ENCODE measurements around the gene ZNF235.
"Not testable (repeated sequence)": the region's sequence is repeated elsewhere in the genome, so short reads cannot be mapped to it uniquely, and the experiment has no call there.

The ZNF235 gene

DNA sequence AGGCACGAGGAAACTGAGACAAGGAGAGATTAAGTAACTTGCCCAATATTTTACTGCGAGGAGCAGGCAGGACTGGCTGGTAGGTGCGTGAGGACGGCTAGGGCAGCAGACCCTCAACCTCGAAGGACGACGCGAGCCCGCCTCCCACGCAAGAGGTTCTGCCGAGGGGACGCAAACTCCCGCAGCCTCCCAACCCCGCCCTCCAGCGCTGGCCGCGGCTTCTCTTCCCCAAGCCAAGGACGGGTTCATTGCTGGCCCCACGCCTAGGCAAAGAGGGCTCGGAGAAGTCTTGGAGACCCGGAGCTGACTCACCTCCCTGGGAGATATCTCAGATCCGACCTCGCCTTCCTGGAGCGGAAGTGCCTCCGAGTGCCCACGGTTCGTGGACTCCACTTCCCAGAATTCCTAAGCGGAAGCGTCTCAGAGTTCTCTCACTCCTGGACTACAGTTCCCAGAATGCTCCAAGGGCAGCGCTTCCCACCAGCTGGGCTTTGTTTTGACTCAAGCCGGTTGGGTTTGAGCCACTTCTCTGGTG, at the start of gene ZNF235:
Gene ZNF235 (minus strand): TSS at position 367 of the 535 bp plus-strand sequence. CDS start 1,621 bp downstream, outside the sequence.
- DNase-seq = peak; percentile 75 to 94 (median 91)

DNA sequence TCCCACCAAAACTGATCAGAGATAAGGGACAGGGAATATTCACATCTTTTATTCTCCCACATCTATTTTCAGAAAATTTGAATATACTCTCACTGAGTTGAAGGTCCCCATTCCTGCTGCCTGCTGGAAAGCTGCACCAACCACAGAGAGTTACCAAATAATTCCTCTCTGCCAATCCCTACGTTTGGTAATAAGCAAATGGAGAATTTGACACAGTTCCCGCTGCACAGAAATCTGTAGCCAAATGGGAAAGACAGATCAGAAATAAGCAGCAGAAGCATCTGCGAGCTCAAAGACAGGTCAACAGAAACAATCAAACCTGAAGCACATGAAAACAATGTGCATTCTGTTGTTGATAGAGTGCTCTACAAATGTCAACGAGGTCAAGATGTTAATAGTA, 41.7 kb upstream of the ZNF235 start:
- no peak for DNase-seq

DNA sequence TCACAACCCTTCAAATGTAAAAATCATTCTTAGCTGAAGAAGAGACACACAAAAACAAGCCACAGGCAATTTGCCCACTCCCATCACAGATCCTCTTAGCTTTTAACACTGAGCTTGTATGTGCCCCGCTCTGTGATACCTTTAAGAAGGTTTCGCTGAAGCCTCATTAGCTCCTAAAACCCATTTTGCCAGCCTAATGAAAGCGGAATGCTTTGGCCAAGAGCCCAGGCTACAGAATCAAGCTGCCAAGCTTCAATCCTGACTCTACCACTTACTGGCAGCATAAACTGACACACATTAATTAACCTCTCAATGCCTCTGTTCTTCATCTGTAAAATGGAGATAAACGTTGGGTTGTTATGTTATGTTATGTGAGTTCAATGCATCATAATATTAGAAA, 41.1 kb upstream of the ZNF235 start:
- no peak for DNase-seq

DNA sequence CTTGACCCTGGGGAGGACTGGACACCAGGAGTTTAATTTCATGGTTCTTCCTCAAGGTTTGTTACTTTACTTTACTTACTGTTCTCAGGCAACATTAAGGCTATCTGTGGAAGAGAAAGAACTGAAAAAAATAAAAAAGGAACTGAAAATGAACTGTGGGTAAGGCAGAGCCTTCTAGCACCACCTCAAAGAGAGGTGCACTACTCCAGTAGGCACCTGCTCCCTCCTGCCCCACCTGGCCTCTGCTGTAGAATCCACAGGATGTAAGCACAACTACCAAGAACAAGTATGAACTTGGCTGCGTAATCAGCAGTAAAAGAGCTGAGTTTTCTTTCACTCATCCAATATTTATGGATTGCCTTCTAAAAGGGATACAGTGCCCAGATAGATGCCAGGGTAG, 39.4 kb upstream of the ZNF235 start:
- DNase-seq = no peak

DNA sequence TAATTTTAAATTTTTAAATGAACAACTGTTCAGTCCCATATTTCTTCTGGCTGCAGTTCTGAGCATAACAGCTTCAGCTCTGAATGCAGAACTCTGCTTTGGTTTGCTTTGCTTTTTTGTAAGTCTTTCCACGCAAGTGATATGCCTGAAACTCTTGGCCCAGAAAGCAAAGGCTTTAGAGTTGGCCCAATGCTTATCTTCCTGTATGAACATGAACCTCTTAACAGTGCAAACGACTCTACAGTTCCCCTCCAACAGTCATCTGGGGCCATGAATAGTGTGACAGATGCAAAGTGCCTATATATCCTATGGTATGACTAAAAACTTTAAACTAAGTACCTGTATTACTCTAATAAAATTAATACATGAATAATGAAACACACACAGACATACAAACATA, 37.0 kb upstream of the ZNF235 start:
- DNase-seq = no peak

DNA sequence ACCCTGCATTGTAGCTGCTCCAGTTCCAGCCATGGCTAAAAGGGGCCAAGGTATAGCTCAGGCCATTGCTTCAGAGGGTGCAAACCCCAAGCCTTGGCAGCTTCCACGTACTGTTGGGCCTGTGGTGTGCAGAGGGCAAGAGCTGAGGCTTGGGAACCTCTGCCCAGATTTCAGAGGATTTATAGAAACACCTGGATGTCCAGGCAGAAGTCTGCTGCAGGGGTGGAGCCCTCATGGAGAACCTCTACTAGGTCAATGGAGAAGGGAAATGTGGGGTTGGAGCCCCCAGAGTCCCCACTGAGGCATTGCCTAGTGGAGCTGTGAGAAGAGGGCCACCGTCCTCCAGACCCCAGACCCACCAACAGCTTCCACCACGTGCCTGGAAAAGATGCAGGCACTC, 29.8 kb upstream of the ZNF235 start:
- DNase-seq = not testable (repeated sequence)

DNA sequence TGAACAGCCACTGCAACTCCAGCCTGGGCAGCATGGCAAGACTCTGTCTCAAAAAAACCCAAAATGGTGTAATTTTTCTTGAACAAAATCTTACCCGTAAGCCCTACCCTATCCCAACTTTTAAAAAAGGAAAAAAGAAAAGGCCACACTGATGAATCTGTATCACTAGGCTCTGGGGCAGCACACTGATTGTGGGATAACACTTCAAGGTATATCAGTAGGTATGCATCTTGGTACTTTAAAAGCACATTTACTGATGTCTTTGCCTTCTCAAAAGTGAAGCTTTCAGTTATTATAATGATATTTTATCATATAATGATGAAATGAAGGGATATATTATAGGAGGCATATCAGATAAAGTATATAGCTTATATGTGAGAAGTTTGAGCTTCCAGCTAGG, 27.3 kb upstream of the ZNF235 start:
- DNase-seq = no peak

DNA sequence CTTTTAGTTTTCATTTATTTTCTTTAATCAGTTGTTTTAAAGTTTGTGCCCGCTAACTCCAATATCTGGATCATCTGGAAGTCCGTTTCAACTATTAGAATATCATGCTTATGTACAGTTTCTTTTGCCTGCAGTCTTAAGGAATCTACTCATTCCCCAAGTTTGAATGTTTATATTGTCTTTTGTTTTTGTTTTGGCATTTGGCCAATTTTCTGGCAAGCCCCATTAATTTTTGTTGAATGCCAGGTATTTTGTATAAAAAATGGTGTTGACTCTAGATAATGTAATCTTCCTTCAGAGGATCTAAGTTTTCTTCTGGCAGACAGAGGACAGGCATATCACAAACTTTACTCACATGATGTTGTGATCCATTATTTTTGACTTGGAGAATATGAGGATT, 11.1 kb upstream of the ZNF235 start:
- no peak for DNase-seq

DNA sequence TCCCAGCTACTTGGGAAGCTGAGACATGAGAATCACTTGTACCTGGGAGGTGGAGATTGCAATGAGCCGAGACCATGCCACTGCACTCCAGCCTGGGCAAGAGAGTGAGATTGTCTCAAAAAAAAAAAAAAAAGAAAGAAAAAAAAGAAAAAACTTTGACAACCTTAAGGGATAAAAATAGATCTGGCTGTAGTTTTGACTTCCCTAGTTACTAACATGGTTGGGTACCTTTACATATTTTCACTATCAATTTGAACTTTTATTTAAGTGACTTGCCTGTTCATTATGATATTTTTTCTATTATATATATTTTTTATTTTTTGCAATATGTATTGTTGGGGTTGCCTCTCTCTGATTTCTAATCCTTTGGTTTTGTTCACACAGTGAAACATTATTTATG, 8.4 kb upstream of the ZNF235 start:
- DNase-seq = no peak

DNA sequence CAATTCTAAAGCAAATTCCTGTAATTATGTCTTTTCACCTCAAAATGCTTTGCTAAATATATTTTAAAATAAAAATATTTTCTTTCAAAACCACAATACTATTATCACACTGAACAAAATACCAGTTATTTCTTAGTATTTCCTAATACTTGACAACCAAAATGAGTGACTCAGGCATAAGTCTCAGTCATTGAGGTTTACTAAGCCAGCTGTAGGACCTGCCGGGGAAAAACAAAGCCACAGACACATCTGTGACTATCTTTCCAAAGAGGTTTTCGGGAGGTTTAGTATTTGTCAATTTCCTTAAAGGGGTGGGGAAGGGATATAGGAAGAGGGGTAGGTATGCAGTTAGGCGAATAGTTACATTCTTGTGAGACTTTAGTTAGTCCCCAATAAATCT, 3.2 kb upstream of the ZNF235 start:
- no peak for DNase-seq

DNA sequence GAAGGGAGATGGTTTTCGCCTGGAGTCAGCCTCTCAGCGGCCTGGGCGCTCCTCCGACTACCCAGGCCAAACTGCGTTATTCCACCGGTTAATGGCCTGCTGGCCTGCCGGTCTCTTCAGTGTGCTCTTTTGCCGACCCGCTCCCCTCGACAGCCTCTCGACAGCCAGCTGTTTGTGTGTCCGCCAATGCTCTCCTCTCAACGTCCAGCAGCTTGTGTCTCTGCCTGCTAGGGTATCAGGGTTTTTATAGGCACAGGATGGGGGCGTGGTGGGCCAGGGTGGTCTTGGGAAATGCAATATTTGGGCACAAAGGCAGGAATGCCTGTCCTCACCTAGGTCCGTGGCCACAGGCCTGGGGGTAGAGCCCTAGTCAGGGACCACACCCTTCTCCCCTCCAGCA, 1.5 kb upstream of the ZNF235 start:
- no peak for DNase-seq

DNA sequence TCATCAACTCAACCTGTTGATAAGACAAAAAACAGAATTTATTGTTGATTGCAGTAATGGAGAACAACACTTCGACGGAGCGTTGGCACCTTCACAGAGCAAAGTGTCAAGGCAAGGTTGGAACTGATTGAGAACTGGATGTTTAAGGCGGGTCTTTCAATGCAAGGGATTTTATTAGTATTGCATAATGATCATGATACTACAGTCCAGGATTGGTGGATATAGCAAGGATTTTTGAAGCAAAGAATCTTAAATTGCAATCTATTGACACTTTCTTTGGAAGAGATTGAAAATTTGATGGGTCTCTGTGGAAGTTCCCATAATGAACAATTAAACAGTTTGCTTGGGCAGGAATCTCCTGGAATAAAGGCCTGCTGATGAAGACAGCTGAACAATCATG, 632 bp upstream of the ZNF235 start:
- no peak for DNase-seq

DNA sequence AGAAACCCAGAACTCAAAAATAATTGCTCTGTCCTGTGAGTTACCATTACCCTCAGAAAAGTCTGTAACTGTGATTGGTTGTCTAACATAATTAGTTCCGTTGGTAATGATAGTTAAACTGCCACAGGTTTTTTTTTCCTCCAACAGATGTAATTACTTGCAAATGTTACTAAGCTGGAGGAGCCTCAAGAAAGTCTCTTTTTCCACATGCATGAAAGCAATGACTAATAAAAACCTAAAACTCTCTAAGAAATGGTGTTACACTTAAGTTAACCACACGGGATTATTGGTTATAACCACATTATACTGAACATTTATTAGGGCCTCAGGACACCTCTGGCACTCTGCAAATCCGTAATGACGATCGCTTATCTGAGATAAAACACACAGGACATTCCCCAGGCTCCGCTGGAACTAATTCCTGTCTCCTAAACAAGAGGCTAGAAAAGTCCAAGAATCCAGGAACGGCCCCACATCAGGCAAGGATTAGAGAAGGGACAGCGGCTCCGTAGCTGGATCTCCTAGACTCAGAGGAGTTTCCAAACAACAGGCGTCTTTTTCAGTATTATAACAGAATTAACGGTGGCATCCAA, 753 bp downstream of the ZNF235 start:
- peak in 2 of 3 experiments; percentile 22 to 51 for DNase-seq

DNA sequence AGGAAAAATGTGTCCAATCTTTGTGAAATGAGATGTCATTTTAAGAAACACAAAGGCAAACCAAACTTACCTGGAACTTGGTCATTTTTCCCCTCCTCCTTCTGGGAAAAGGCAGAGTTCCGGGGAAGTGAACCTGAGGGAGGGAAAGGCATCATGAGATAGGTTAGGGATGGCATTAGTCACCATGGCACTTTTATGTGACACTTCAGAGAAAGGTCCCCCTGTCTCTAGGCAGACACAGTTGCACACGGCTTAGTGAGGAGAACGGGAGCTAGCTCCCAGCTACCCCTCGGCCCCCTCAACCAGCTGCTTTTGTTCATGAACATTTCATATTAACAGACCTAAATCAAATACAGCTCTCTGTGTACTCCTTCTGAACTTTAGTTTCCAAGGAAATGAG, 1.5 kb downstream of the ZNF235 start:
- no peak for DNase-seq

DNA sequence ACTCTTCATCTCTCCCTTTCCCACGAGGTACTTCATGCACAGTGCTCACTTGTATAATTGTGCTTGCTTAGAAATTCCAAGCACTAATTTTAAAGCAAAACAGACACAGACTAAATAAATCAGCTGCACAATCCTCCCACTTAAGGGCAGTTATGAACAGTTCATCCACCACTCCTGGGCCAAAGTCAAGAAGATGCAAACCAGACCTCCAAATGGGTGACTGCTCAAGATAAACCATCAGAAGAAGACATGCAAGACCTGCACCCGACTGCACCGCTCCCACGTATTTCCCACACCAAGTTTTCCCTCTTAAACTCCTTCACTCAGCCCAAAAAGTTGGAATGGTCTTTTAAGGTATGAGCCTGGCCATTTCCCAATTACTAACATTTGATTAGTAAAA, 19.9 kb downstream of the ZNF235 start:
- no peak for DNase-seq

DNA sequence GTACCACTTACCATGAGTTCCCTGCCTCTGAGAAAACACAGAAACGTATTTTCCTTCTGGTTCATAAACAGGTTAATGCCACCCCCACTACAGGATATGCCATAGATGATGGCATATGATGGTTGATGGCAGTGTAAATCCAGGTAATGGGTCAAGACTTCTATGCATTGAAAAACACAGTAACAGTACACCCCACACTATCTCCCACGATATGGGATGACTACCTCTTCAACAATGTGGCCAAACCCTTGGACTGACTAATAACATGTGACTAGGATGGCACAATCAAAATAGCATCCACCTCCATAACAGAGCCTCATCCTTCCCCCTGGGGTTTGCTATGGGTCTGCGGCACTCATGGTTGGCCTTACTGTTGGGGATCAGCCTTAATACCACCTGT, 22.0 kb downstream of the ZNF235 start:
- DNase-seq = no peak

DNA sequence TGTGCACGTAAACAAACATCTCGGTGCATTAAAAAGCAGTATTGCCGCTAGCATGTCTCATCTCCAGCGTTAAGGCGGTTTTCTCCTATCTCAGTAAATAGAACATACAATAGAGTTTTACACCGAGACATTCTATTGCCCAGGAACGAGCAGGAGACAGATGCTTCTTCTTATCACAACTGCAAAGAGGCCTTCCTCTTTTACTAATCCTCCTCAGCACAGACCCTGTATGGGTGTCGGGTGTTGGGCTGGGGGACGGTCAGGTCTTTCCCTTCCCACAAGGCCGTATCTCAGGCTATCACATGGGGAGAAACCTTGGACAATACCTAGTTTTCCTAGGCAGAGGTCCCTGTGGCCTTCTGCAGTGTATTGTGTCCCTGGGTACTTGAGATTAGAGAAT, 23.9 kb downstream of the ZNF235 start:
- no peak for DNase-seq

DNA sequence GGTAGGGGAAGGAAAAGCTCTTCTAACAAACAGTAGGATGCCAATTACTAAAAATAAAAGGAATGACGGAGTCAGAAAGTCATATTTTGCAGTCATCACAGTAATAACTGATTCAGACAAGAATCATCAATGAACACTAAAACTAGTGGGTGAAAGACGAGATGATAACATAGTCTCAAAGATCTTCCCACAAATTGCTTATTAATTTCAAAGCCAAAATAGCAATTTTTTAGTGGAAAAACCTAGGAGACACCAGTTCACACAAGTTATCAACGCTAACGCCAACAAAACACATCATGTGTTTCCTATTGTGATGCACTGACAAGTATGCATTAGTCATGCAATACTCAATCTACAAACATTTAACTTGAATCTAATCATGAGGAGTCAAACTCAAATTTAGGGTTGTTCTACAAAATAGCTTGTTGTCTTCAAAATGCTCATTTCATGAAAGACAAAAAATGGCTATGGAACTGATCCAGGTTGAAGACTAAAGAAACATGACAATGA, 26.6 kb downstream of the ZNF235 start:
- no peak for DNase-seq

DNA sequence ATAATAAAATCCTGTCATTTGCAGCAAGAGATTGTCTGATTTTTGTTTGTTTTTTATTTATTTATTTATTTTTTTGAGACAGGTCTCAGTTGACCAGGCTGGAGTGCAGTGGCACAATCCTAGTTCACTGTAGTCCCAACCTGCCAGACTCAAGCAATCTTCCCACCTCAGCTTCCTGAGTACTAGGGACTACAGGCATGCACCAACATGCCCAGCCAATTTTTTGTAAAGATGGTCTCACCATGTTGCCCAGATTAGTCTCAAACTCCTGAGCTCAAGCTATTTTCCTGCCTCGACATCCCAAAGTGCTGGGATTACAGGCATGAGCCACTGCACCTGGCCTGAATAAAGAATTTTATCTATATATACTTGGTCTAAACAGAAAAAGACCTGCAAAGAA, 27.5 kb downstream of the ZNF235 start:
- no peak for DNase-seq

DNA sequence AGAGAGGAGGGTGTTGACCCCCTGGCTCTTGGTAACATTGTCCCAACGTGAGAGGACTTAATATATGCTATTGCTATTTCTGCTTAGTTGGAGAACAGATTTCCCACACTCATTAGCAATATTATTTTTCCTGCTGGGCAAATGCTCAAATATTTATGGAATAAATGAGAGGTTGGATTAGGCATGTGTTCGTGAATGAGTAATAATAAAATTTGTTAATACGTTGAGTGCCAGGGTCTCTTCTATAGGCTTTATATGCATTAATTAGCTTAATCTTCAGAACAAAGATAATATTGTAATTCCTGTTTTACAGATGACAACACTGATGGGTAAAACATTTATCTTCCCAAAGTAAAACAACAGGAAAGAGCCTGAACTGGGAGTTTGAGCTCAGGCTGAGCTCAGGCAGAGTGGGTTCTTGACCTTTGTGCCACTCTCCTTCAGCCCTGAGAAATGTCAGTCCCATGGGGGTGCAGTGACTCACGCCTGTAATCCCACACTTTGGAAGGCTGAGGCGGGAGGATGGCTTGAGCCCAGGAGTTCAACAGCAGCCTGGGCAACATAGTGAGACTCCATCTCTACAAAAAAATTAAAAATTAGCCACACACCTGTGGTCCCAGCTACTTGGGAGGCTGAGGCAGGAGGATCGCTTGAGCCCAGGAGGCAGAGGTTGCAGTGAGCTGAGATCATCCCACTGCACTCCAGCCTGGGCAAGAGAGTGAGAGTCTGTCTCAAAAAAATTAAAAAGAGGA, 44.0 kb downstream of the ZNF235 start:
- DNase-seq = no peak

DNA sequence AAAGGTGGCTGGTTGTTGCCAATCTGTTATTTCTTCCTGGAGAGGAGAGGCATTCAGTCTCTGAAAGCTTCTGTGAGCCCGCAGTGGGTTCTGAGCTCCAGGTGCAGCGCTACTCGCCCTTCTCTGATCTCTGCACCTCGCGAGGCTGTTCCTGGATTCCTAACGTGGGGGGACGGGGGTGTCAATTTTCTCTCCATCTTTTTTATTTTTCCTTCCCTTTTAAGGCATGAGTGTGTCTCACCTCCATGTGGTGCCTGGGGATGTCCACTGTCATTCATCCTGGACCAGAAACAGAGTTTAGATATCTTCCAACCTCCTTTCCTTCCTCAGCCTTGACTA, 44.5 kb downstream of the ZNF235 start:
- DNase-seq = no peak

DNA sequence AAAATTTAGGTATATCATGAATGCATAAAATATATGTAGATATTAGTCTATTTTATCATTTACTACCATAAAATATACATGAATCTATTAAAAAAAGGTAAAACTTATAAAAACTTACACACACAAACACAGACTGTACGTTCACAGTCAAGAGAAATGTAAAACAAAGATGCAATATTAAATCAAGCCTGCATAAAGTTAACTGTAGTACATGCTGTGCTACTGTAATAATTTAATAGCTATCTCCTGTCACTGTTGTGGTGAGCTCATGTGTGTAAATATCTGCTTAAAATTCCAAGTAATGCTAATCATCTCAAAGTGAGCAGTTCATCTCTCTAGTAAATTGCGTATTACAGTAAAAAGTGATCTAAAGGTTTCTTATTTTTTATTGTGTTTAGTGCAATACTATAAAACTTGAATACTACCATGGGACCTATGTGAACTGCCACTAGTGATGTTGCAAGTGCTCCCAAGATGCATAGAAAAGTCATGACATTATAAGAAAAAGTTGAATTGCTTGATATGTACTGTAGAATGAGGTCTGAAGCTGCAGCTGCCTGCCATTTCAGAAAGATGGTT, 45.9 kb downstream of the ZNF235 start:
- no peak for DNase-seq

DNA sequence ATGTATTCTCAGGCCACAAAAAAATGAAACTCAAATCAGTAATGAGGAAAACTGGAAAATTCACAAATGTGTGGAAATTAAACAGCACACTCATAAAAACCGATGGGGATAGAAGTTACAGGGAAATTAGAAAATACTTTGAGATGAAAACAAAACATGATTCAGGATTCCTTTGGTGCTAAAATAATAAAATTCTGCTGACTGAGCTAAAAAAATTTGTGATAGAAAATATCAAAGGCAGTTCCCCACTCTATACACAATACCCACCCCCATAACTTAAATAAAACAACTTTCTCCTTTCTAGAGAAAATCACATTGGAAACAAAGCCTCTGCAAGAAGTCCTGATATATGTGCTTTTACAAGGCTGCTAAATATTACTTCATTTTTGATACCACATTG, 46.7 kb downstream of the ZNF235 start:
- DNase-seq = no peak

DNA sequence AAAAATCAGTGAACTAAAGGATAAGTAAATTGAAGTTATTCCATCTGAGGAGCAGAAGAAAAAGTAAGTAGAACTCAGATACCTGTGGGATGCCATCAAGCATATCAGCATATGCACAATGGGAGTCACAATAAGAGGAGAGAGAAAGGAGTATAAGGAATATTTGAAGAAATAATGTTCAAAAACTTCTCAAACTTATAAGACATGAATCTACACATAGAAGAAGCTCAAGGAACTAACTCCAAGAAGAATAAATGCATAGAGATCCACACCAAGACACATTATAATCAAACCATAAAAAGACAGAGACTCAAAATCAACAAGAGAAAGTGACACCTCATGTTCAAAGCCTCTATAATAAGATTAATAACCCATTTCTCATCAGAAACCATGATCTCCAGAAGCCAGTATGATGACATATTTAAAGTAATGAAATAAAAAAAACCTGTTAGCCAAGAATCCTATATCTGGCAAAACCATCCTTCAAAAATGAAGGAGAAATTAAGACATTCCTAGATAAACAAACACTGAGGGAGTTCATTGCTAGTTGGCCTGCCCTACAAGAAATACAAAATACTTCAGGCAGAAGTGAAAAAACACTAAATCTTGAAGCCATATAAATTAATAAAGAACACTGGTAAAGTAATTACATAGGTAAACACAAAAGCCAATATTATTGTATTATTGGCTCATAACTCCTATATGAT, 49.0 kb downstream of the ZNF235 start:
- no peak for DNase-seq
